Calu3 (cell line): ENCODE measurements around the gene PRKN. TPM values are rescaled to one million over a fixed set of nuclear protein-coding genes. Genes with fewer than 3 reads are reported as not detected.

Experiments used
- BruUV-seq: library from RNA; stranded (reverse); fragments of 400-500 nt; replicated peaks from 2 replicates; lab custom pipeline; 2021; lab: Mats Ljungman, UMichigan
- CTCF ChIA-PET: fragments of 300-600 bp; sonication (Branson Sonifier 250); formaldehyde crosslinking; loops from one replicate; lab custom pipeline; 2022; ENCODE audit warnings: antibody characterized with exemption; lab: Charles Lee
- DNase-seq: peaks from one replicate; pipeline ENCODE4 v3.0.0; 2022
- H3K27ac Mint-ChIP-seq: one replicate; pipeline ENCODE4 v1.8.0; 2022; ENCODE audit warnings: mixed read lengths; ENCODE audit not compliant: unreplicated experiment
- H3K27me3 Mint-ChIP-seq: one replicate; pipeline ENCODE4 v1.8.0; 2022; ENCODE audit warnings: mixed read lengths; ENCODE audit not compliant: unreplicated experiment
- H3K36me3 Mint-ChIP-seq: one replicate; pipeline ENCODE4 v1.8.0; 2022; ENCODE audit warnings: mild to moderate bottlenecking, moderate library complexity, mixed read lengths; ENCODE audit not compliant: insufficient read depth, unreplicated experiment
- H3K4me1 Mint-ChIP-seq: one replicate; pipeline ENCODE4 v1.8.0; 2022; ENCODE audit warnings: mild to moderate bottlenecking, low read depth, mixed read lengths; ENCODE audit not compliant: unreplicated experiment
- H3K4me3 Mint-ChIP-seq: one replicate; pipeline ENCODE4 v1.8.0; 2022; ENCODE audit warnings: mild to moderate bottlenecking, low read depth, moderate library complexity, mixed read lengths; ENCODE audit not compliant: unreplicated experiment
- H3K9me3 Mint-ChIP-seq: one replicate; pipeline ENCODE4 v1.8.0; 2022; ENCODE audit warnings: low read depth, mixed read lengths; ENCODE audit not compliant: unreplicated experiment
- CTCF ChIP-seq: fragments of 200-600 bp; IDR thresholded peaks from one replicate; pipeline ENCODE4 v1.8.0; 2022; ENCODE audit warnings: antibody characterized with exemption; ENCODE audit not compliant: unreplicated experiment
- intact Hi-C: fragments of 100-400 bp; cut with micrococcal nuclease; formaldehyde crosslinking; loops from one replicate; pipeline ENCODE4 v1.10.0; 2022; ENCODE audit not compliant: unreplicated experiment
- total RNA-seq: library from RNA; stranded (reverse); gene quantifications from 2 replicates; pipeline ENCODE4 v1.2.3, GENCODE V29; 2022

Gene PRKN
- total RNA-seq, 1 experiment from 2014 or later: 3.8 TPM

- Mint-ChIP-seq H3K27me3 (no peaks in the 10 kb centered on the region), H3K9me3 (no peaks in the 10 kb centered on the region), H3K27ac (no peak overlapping the region), H3K36me3 (no peaks in the 10 kb centered on the region), H3K4me3 (no peak overlapping the region), H3K4me1 (no peaks in the 10 kb centered on the region)
- DNase-seq: no peak
- CTCF ChIA-PET: no interaction called here
- BruUV-seq: no TSS peak
- intact Hi-C loops: no loop called here
- TF ChIP-seq CTCF: no peak
Observed at GRCh38 chr6:162770955-162771354, 43.4 kb upstream of the PRKN start.

GRCh38 chr6:162770136-162770535 lies 42.6 kb upstream of the PRKN start:
- Mint-ChIP-seq H3K4me3 (no peak overlapping the region), H3K36me3 (no peaks in the 10 kb centered on the region), H3K9me3 (no peaks in the 10 kb centered on the region), H3K4me1 (no peaks in the 10 kb centered on the region), H3K27ac (no peak overlapping the region), H3K27me3 (no peaks in the 10 kb centered on the region)
- intact Hi-C loops: no loop called here
- CTCF ChIA-PET: interaction anchor here (0.6 kb wide), 1 partner anchor 543 kb away, joined by 3 read pairs; no protein-coding TSS in a partner anchor
- no peak for DNase-seq
- no peak for TF ChIP-seq CTCF
- BruUV-seq: no TSS peak

- CTCF ChIA-PET: no interaction called here
- Mint-ChIP-seq H3K9me3 (peaks cover 4% of the 10 kb centered on the region), H3K4me1 (no peaks in the 10 kb centered on the region), H3K27ac (no peak overlapping the region), H3K36me3 (no peaks in the 10 kb centered on the region), H3K4me3 (no peak overlapping the region), H3K27me3 (no peaks in the 10 kb centered on the region)
- no TSS peak for BruUV-seq
- intact Hi-C loops: no loop called here
- no peak for TF ChIP-seq CTCF
- no peak for DNase-seq
Observed at GRCh38 chr6:162753775-162754174, 26.2 kb upstream of the PRKN start.

GRCh38 chr6:162751211-162751859 lies 23.8 kb upstream of the PRKN start:
- Mint-ChIP-seq H3K4me1 (no peaks in the 10 kb centered on the region), H3K4me3 (no peak overlapping the region), H3K27me3 (no peaks in the 10 kb centered on the region), H3K27ac (no peak overlapping the region), H3K9me3 (peaks cover 4% of the 10 kb centered on the region), H3K36me3 (no peaks in the 10 kb centered on the region)
- no peak for DNase-seq
- no peak for TF ChIP-seq CTCF
- CTCF ChIA-PET: no interaction called here
- intact Hi-C loops: no loop called here
- BruUV-seq: no TSS peak
